H9 (cell line): ENCODE measurements around the gene SNTG2. TPM values are rescaled to one million over a fixed set of nuclear protein-coding genes. Genes with fewer than 3 reads are reported as not detected.

Experiments used
- DNase-seq: peaks from one replicate; pipeline ENCODE4 v3.0.0-alpha.2; 2017
- H2AFZ ChIP-seq: one replicate; pipeline ENCODE4 v1.6.1; 2013; ENCODE audit warnings: mild to moderate bottlenecking, low read length, control low read depth, moderate library complexity
- H2AK5ac ChIP-seq: 2 replicates; pipeline ENCODE4 v1.6.1; 2013; ENCODE audit warnings: low read length, control low read depth, mixed read lengths; ENCODE audit not compliant: insufficient read length
- H2BK120ac ChIP-seq: one replicate; pipeline ENCODE4 v1.6.1; 2013; ENCODE audit warnings: low read depth, mild to moderate bottlenecking, low read length, control low read depth, inconsistent platforms; ENCODE audit not compliant: poor library complexity, severe bottlenecking
- H2BK12ac ChIP-seq: 2 replicates; pipeline ENCODE4 v1.6.1; 2013; ENCODE audit warnings: low read length, control low read depth, mixed read lengths, low read depth; ENCODE audit not compliant: insufficient read length
- H2BK15ac ChIP-seq: 2 replicates; pipeline ENCODE4 v1.6.1; 2013; ENCODE audit warnings: low read depth, low read length, control low read depth
- H2BK20ac ChIP-seq: one replicate; pipeline ENCODE4 v1.6.1; 2013; ENCODE audit warnings: low read depth, mild to moderate bottlenecking, low read length, control low read depth, inconsistent platforms; ENCODE audit not compliant: poor library complexity, severe bottlenecking
- H2BK5ac ChIP-seq: 2 replicates; pipeline ENCODE4 v1.6.1; 2013; ENCODE audit warnings: low read length, control low read depth, mixed read lengths; ENCODE audit not compliant: insufficient read length
- H3K14ac ChIP-seq: 2 replicates; pipeline ENCODE4 v1.6.1; 2013; ENCODE audit warnings: low read length, control low read depth; ENCODE audit not compliant: insufficient read depth
- H3K18ac ChIP-seq: 2 replicates; pipeline ENCODE4 v1.6.1; 2013; ENCODE audit warnings: low read depth, mild to moderate bottlenecking, mixed read lengths, low read length, control low read depth; ENCODE audit not compliant: insufficient read length
- H3K23ac ChIP-seq: 2 replicates; pipeline ENCODE4 v1.6.1; 2013; ENCODE audit warnings: low read length, control low read depth, mixed read lengths, low read depth; ENCODE audit not compliant: insufficient read length
- H3K23me2 ChIP-seq: 2 replicates; pipeline ENCODE4 v1.6.1; 2013; ENCODE audit warnings: low read depth, mild to moderate bottlenecking, mixed read lengths, low read length, control low read depth; ENCODE audit not compliant: insufficient read length, poor library complexity, severe bottlenecking
- H3K27ac ChIP-seq: 2 replicates; pipeline ENCODE4 v1.5.1; 2013; ENCODE audit warnings: low read length, control low read depth, mixed read lengths, low read depth; ENCODE audit not compliant: insufficient read length
- H3K27me3 ChIP-seq: 2 replicates; pipeline ENCODE4 v1.6.1; 2013; ENCODE audit warnings: low read length, control low read depth, inconsistent platforms; ENCODE audit not compliant: insufficient read depth
- H3K4ac ChIP-seq: 2 replicates; pipeline ENCODE4 v1.6.1; 2013; ENCODE audit warnings: low read depth, mild to moderate bottlenecking, control low read depth, inconsistent platforms, low read length, moderate library complexity
- H3K4me1 ChIP-seq: 2 replicates; pipeline ENCODE4 v1.6.1; 2013; ENCODE audit warnings: low read length, control low read depth, inconsistent platforms; ENCODE audit not compliant: insufficient read depth
- H3K4me2 ChIP-seq: 2 replicates; pipeline ENCODE4 v1.6.1; 2013; ENCODE audit warnings: low read length, control low read depth, mixed read lengths; ENCODE audit not compliant: insufficient read length, insufficient read depth
- H3K56ac ChIP-seq: 2 replicates; pipeline ENCODE4 v1.6.1; 2013; ENCODE audit warnings: low read depth, mild to moderate bottlenecking, mixed read lengths, low read length, control low read depth; ENCODE audit not compliant: insufficient read length
- H3K79me1 ChIP-seq: 2 replicates; pipeline ENCODE4 v1.6.1; 2013; ENCODE audit warnings: low read depth, mild to moderate bottlenecking, moderate library complexity, low read length, control low read depth, inconsistent platforms; ENCODE audit not compliant: insufficient read depth, poor library complexity, severe bottlenecking
- H3K79me2 ChIP-seq: 2 replicates; pipeline ENCODE4 v1.6.1; 2013; ENCODE audit warnings: low read length, control low read depth, inconsistent platforms; ENCODE audit not compliant: insufficient read depth
- H3K9ac ChIP-seq: 2 replicates; pipeline ENCODE4 v1.6.1; 2013; ENCODE audit warnings: low read length, control low read depth, mixed read lengths; ENCODE audit not compliant: insufficient read length; ENCODE audit errors: extremely low read depth
- H3K9me3 ChIP-seq: one replicate; pipeline ENCODE4 v1.6.1; 2013; ENCODE audit warnings: low read depth, low read length, inconsistent platforms; ENCODE audit not compliant: control insufficient read depth
- H3T11ph ChIP-seq: one replicate; pipeline ENCODE4 v1.6.1; 2013; ENCODE audit warnings: mild to moderate bottlenecking, low read length, control low read depth, inconsistent platforms
- H4K20me1 ChIP-seq: one replicate; pipeline ENCODE4 v1.6.1; 2013; ENCODE audit not compliant: control insufficient read depth, insufficient read length, insufficient read depth
- H4K5ac ChIP-seq: 2 replicates; pipeline ENCODE4 v1.6.1; 2013; ENCODE audit warnings: low read depth, mild to moderate bottlenecking, mixed read lengths, low read length, control low read depth; ENCODE audit not compliant: insufficient read length
- H4K8ac ChIP-seq: replicated peaks from 2 replicates; pipeline ENCODE4 v1.6.1; 2013; ENCODE audit warnings: low read length, control low read depth, mixed read lengths, low read depth; ENCODE audit not compliant: insufficient read length
- H4K91ac ChIP-seq: 2 replicates; pipeline ENCODE4 v1.6.1; 2013; ENCODE audit warnings: low read depth, mild to moderate bottlenecking, moderate library complexity, mixed read lengths, low read length, control low read depth; ENCODE audit not compliant: insufficient read length
- H3K27ac Mint-ChIP-seq, 3 experiments: 2 replicates in 2 of 3; 3 replicates in 1 of 3; pipeline ENCODE4 v1.8.0; 2020 to 2021; ENCODE audit warnings: mixed read lengths in 3 of 3, mild to moderate bottlenecking in 1 of 3, moderate library complexity in 1 of 3
- H3K27me3 Mint-ChIP-seq: 2 replicates; pipeline ENCODE4 v1.8.0; 2021; ENCODE audit warnings: low read depth, mild to moderate bottlenecking, moderate library complexity, mixed read lengths
- H3K36me3 Mint-ChIP-seq, 3 experiments: 2 replicates in 2 of 3; 3 replicates in 1 of 3; pipeline ENCODE4 v1.8.0; 2020 to 2021; ENCODE audit warnings: low read depth in 3 of 3, mixed read lengths in 3 of 3; ENCODE audit not compliant: insufficient read depth in 1 of 3
- H3K4me1 Mint-ChIP-seq, 2 experiments: 2 replicates each; pipeline ENCODE4 v1.8.0; 2020; ENCODE audit warnings: mixed read lengths in 2 of 2
- H3K4me3 Mint-ChIP-seq, 2 experiments: 2 replicates in 1 of 2; 3 replicates in 1 of 2; pipeline ENCODE4 v1.8.0; 2020 to 2021; ENCODE audit warnings: mild to moderate bottlenecking in 2 of 2, mixed read lengths in 2 of 2, moderate library complexity in 1 of 2
- H3K9me3 Mint-ChIP-seq, 2 experiments: 2 replicates in 1 of 2; 3 replicates in 1 of 2; pipeline ENCODE4 v1.8.0; 2020; ENCODE audit warnings: mild to moderate bottlenecking in 2 of 2, mixed read lengths in 2 of 2, moderate library complexity in 1 of 2
- CTCF ChIP-seq: fragments of 200-600 bp; sonication (generic); conservative IDR thresholded peaks from 3 replicates; pipeline ENCODE4 v1.8.0; 2021; ENCODE audit warnings: antibody characterized with exemption, mild to moderate bottlenecking
- total RNA-seq: library from RNA; stranded (reverse); gene quantifications from 2 replicates; pipeline ENCODE4 v1.2.1, GENCODE V29; 2021

The SNTG2 gene
- total RNA-seq, 1 experiment from 2014 or later: 13.2 TPM

GRCh38 chr2:919672-920071, 31.0 kb upstream of the SNTG2 start:
- no peak for DNase-seq
- Histone ChIP-seq H2BK120ac (no peak overlapping the region), H2BK12ac (no peak overlapping the region), H2BK5ac (no peak overlapping the region), H2AFZ (no peak overlapping the region), H3K4me1 (peaks cover 7% of the 10 kb centered on the region; the same call in 1 of the 2 replicates), H3K23me2 (no peaks in the 10 kb centered on the region), H4K5ac (no peak overlapping the region), H2BK20ac (no peak overlapping the region), H3K9ac (no peak overlapping the region), H3K14ac (no peak overlapping the region), H4K20me1 (no peaks in the 10 kb centered on the region), H3K27ac (no peak overlapping the region), H3T11ph (no peak overlapping the region), H3K27me3 (no peaks in the 10 kb centered on the region), H3K79me2 (no peaks in the 10 kb centered on the region), H3K18ac (no peak overlapping the region), H4K91ac (no peak overlapping the region), H3K23ac (no peak overlapping the region), H3K79me1 (no peaks in the 10 kb centered on the region), H3K56ac (no peak overlapping the region), H2AK5ac (no peak overlapping the region), H3K4me2 (no peak overlapping the region), H3K9me3 (no peaks in the 10 kb centered on the region), H2BK15ac (no peak overlapping the region), H4K8ac (no peak overlapping the region), H3K4ac (no peak overlapping the region)
- Mint-ChIP-seq H3K4me1 (peaks cover 18 to 21% of the 10 kb centered on the region in 2 experiments), H3K36me3 (no peaks in the 10 kb centered on the region), H3K27me3 (peaks cover 3% of the 10 kb centered on the region), H3K27ac (no peak overlapping the region), H3K9me3 (no peaks in the 10 kb centered on the region), H3K4me3 (no peak overlapping the region)
- TF ChIP-seq CTCF: no peak
